Mucosa of descending colon (tissue), 3 donors: ENCODE data around the gene DDIT4. TPM values are rescaled to one million over a fixed set of nuclear protein-coding genes. Genes with fewer than 3 reads are reported as not detected.
"Not testable (repeated sequence)": the region's sequence is repeated elsewhere in the genome, so short reads cannot be mapped to it uniquely, and the experiment has no call there.

Source experiments
- ATAC-seq: fragments of 200-7000 bp; cut with Tn5 transposase; one replicate; pipeline ENCODE4 v1.9.1; 2020; ENCODE audit warnings: mild to moderate bottlenecking, moderate library complexity
- DNase-seq, 3 donors: peaks; one replicate each; pipeline ENCODE4 v3.0.0-alpha.2; 2020
- H3K36me3 ChIP-seq: fragments of 200-600 bp; one replicate; pipeline ENCODE4 v1.8.0; 2021; ENCODE audit warnings: low read depth, mild to moderate bottlenecking
- H3K4me1 ChIP-seq: fragments of 200-600 bp; one replicate; pipeline ENCODE4 v1.8.0; 2021; ENCODE audit warnings: low read depth, mild to moderate bottlenecking
- H3K4me3 ChIP-seq: fragments of 200-600 bp; one replicate; pipeline ENCODE4 v1.8.0; 2021; ENCODE audit warnings: mild to moderate bottlenecking
- H3K9me3 ChIP-seq: fragments of 200-600 bp; one replicate; pipeline ENCODE4 v1.8.0; 2021; ENCODE audit warnings: mild to moderate bottlenecking
- CTCF ChIP-seq: fragments of 200-600 bp; IDR thresholded peaks from one replicate; pipeline ENCODE4 v1.8.0; 2022; ENCODE audit warnings: antibody characterized with exemption, mild to moderate bottlenecking
- intact Hi-C, 2 donors: fragments of 100-400 bp; cut with DNase I in 1 of 2; cut with micrococcal nuclease in 1 of 2; formaldehyde crosslinking; loops; one replicate each; pipeline versions ENCODE4 v1.11.0 to v1.11.1; 2022; cut with DNase I, micrococcal nuclease
- long read RNA-seq, 2 donors: library from polyadenylated mRNA; unstranded; transcript quantifications; one replicate each; pipeline ENCODE4 v2.0.0, GENCODE V29; 2019 to 2021
- total RNA-seq, 3 donors: library from RNA; stranded (reverse); fragmentation: NEBNext Ultra II Directional in 2 of 3; extraction: Animal tissue kit (Norgen Biotek cat#: 25700) in 2 of 3; gene quantifications; one replicate each; pipeline versions ENCODE4 v1.2.1 to v1.2.4, GENCODE V29; 2021 to 2023
- donor health status: DM: no; HTN: no; CAD: no; lungs with moderate emphysema.
- donor health status: DM: no; HTN: no; CAD: no.
- donor health status: DM: no; HTN: yes; CAD: no.

The DDIT4 gene, protein sequence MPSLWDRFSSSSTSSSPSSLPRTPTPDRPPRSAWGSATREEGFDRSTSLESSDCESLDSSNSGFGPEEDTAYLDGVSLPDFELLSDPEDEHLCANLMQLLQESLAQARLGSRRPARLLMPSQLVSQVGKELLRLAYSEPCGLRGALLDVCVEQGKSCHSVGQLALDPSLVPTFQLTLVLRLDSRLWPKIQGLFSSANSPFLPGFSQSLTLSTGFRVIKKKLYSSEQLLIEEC
- 100 to 1,000 TPM in 1 of 3 donors, 10 to 100 TPM in 2; 32.9 to 142 (median 49.6) TPM for total RNA-seq
- long read RNA-seq, donor 1, transcript DDIT4-201 (3 exons, 1,748 nt), result major isoform, 78 of 106 reads
- long read RNA-seq, donor 1, partial matches to known transcripts, result 0 of 106 reads
- long read RNA-seq, donor 1, other reads (novel, unspliced or antisense), result 21 of 106 reads
- long read RNA-seq, donor 2, transcript DDIT4-202 (2 exons, 521 nt), result minor isoform, 8 of 298 reads
- long read RNA-seq, donor 2, transcript DDIT4-201 (3 exons, 1,748 nt), result major isoform, 272 of 298 reads
- long read RNA-seq, donor 2, transcript DDIT4-203 (2 exons, 753 nt), result minor isoform, 5 of 298 reads
- long read RNA-seq, donor 2, partial matches to known transcripts, result 0 of 298 reads
- long read RNA-seq, donor 2, other reads (novel, unspliced or antisense), result 13 of 298 reads

GRCh38 chr10:72273410-72274212 is at the start of gene DDIT4:
Gene DDIT4, plus strand, starts transcription at chr10:72273924. Its CDS starts 293 bp downstream, at chr10:72274217.
- ATAC-seq (peak; percentile 84), DNase-seq (peak; percentile 99 to 100 (median 99))
- intact Hi-C loops, result no loop called here
- no peak for TF ChIP-seq CTCF
- Histone ChIP-seq H3K4me3 (peak within 1 kb of the TSS; percentile 89), H3K4me1 (peaks cover 27% of the 10 kb centered on the region), H3K9me3 (no peaks in the 10 kb centered on the region), H3K36me3 (no peaks in the 10 kb centered on the region)

- DNase-seq, result not testable (repeated sequence)
Observed at GRCh38 chr10:72224191-72224590, 49.5 kb upstream of the DDIT4 start.

DNA sequence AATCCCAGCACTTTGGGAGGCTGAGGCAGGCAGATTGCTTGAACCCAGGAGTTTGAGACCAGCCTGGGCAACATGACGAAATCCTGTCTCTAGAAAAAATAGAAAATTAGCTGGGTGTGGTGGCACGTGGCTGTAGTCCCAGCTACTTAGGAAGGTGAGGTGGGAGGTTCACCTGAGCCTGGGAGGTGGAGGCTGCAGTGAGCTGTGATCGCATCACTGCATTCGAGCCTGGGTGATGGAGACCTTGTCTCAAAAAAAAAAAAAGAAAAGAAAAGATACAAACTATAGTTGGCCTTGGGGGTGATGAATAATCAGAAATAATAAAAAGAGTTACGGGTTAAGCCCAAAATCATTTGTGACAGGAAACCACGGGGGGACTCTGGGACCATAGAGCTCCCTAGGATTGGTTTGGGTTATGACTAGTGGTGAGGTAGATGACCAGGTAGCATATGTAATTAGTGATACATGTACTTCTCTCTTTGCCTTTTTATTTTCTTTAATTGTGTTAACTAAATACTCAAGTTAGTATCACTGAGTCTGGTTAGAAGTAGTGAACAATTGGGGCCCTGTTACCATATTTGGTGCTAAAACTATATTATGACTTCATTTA is 47.2 kb upstream of the DDIT4 start:
- DNase-seq (peak in 1 of 3 donors; percentile 6), ATAC-seq (no peak)
- H3K36me3 ChIP-seq, result no peaks in the 10 kb centered on the region
- no peak for TF ChIP-seq CTCF
- no peak overlapping the region for H3K4me3 ChIP-seq
- intact Hi-C loops, result no loop called here
- H3K9me3 ChIP-seq, result no peaks in the 10 kb centered on the region
- peaks cover 5% of the 10 kb centered on the region for H3K4me1 ChIP-seq

More at GRCh38 chr10:72224191-72224590, 49.5 kb upstream of the DDIT4 start:
- H3K36me3 ChIP-seq, H3K4me1 ChIP-seq, H3K9me3 ChIP-seq, intact Hi-C loops, H3K4me3 ChIP-seq, ATAC-seq: not testable (repeated sequence)

DNA sequence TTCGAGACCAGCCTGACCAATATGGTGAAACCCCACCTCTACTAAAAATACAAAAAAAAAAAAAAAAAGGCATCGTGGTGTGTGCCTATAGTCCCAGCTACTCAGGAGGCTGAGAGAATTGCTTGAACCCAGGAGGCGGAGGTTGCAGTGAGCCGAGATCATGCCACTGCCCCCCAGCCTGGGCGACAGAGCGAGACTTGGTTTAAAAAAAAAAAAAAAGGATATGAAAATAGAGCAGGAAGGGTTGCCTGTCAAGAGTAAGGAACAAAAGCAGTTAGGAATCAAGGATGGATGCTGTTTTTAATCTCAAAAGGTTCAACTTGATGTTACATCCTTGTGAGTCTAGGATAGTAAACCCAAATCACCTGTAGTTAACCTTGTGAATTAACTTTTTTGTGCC is 45.9 kb upstream of the DDIT4 start:
- DNase-seq, result peak in 1 of 3 donors; percentile 5
- no peak for TF ChIP-seq CTCF
- no peaks in the 10 kb centered on the region for H3K4me1 ChIP-seq
- H3K9me3 ChIP-seq, result no peaks in the 10 kb centered on the region
- no peak overlapping the region for H3K4me3 ChIP-seq
- no peaks in the 10 kb centered on the region for H3K36me3 ChIP-seq
- no peak for ATAC-seq
- intact Hi-C loops, result no loop called here

DNA sequence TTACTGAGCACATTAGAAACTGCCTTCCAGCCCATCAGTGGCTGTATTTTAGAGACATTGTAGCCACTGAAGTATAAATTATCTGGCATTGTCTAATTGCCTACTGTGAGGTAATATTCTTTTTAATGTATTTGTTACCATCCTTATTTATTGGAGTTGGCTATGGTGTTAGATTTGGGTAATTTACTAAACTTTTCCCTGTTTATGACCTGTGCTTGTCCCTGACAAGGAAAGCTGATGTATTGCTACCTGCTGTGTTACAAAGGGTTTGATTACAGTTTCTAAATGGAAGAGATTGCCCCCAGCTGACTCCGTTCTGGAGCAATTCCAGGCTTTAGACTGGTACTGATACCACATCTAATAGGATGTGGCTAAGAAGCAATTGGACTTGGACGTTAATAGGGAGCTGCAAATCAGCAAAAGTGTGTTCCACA is 45.4 kb upstream of the DDIT4 start:
- intact Hi-C loops, result no loop called here
- Histone ChIP-seq H3K4me1 (no peaks in the 10 kb centered on the region), H3K4me3 (no peak overlapping the region), H3K36me3 (no peaks in the 10 kb centered on the region), H3K9me3 (no peaks in the 10 kb centered on the region)
- DNase-seq (no peak), ATAC-seq (no peak)
- TF ChIP-seq CTCF, result no peak
